Transverse colon (tissue), 4 donors: ENCODE data around the gene ACSL4. TPM values are rescaled to one million over a fixed set of nuclear protein-coding genes. Genes with fewer than 3 reads are reported as not detected.

ENCODE experiments used
- DNase-seq: peaks from one replicate; pipeline ENCODE4 v3.0.0-alpha.2; 2019
- H3K27ac ChIP-seq, 4 donors: fragments of 200-600 bp; sonication (generic); 2 replicates each; pipeline ENCODE4 v1.5.1; 2016 to 2018; ENCODE audit warnings: inconsistent platforms in 4 of 4
- H3K27me3 ChIP-seq: fragments of 200-600 bp; sonication (generic); 2 replicates; pipeline ENCODE4 v1.5.1; 2017; ENCODE audit warnings: inconsistent platforms
- H3K36me3 ChIP-seq, 4 donors: fragments of 200-600 bp; sonication (generic); 2 replicates each; pipeline ENCODE4 v1.5.1; 2017 to 2019; ENCODE audit warnings: inconsistent platforms in 4 of 4
- H3K4me1 ChIP-seq, 4 donors: fragments of 200-600 bp; sonication (generic); 2 replicates each; pipeline ENCODE4 v1.5.1; 2017 to 2020; ENCODE audit warnings: inconsistent platforms in 4 of 4
- H3K4me3 ChIP-seq, 4 donors: fragments of 200-600 bp; sonication (generic); 1 replicate in 1 of 4; 2 replicates in 3 of 4; pipeline versions ENCODE4 v1.5.1 to v1.6.1; 2017 to 2019; ENCODE audit warnings: inconsistent platforms in 4 of 4
- H3K9me3 ChIP-seq, 2 donors: fragments of 200-600 bp; sonication (generic); 2 replicates each; pipeline ENCODE4 v1.5.1; 2017 to 2019; ENCODE audit warnings: inconsistent platforms in 2 of 2
- EP300 ChIP-seq: sonication (generic); formaldehyde crosslinking; IDR thresholded peaks from one replicate; pipeline ENCODE4 v1.6.1; 2017; ENCODE audit warnings: antibody characterized with exemption, low read depth
- POLR2A ChIP-seq: fragments of 450-650 bp; IDR thresholded peaks from one replicate; pipeline ENCODE4 v1.6.1; 2016; ENCODE audit warnings: antibody characterized with exemption, mild to moderate bottlenecking, moderate library complexity
- POLR2AphosphoS5 ChIP-seq, 3 donors: sonication (generic); formaldehyde crosslinking; IDR thresholded peaks; one replicate each; pipeline ENCODE4 v1.6.1; 2016; ENCODE audit warnings: antibody characterized with exemption in 3 of 3
- WGBS, 2 donors: methylation state at CpG; one replicate each; pipeline ENCODE4 v1.1.5; 2018; ENCODE audit warnings: low coverage in 1 of 2; 5-methylcytosine and 5-hydroxymethylcytosine counted together
- in situ Hi-C, 4 donors: fragments of 200-750 bp; cut with MboI; loops; one replicate each; pipeline versions ENCODE4 v1.15.0 to v1.15.1; 2017; ENCODE audit warnings: low sequenced_read_pairs in 3 of 4, low pct_ligation_motif_present in 1 of 4, low pct_unique_long_range_greater_than_20kb in 1 of 4
- intact Hi-C: fragments of 100-400 bp; cut with DNase I; formaldehyde crosslinking; loops from one replicate; pipeline ENCODE4 v1.15.1; 2023; ENCODE audit warnings: low total_unique reads
- small RNA-seq, 4 donors: library from RNA; depleted of rRNA; stranded (forward); fragments of <200 nt; gene quantifications; one replicate each; pipeline ENCODE3, GENCODE V24; 2016
- total RNA-seq, 4 donors: library from RNA; depleted of rRNA; stranded (reverse); fragments of >200 nt; gene quantifications; one replicate each; pipeline ENCODE4 v1.1.0, GENCODE V29; 2016
- TF ChIP-seq, protein P1 (sequence below), 5 experiments: fragments of 200-600 bp in 3 of 5; fragments of 450-650 bp in 2 of 5; sonication (generic) in 3 of 5; IDR thresholded peaks; 1 replicate in 2 of 5; 2 replicates in 3 of 5; pipeline ENCODE4 v1.5.1; 2016 to 2017; ENCODE audit warnings: antibody characterized with exemption in 5 of 5, inconsistent platforms in 3 of 5, mild to moderate bottlenecking in 2 of 5, moderate library complexity in 1 of 5

The ACSL4 gene
- total RNA-seq, 4 donors from 2014 or later = 8.2 to 20.8 (median 9.6) TPM

GRCh38 chrX:109596015-109596414, 137.0 kb downstream of the ACSL4 start:
- in situ Hi-C loops = no loop called here

More at GRCh38 chrX:109596015-109596414, 137.0 kb downstream of the ACSL4 start:
- intact Hi-C loops = no loop called here
- Histone ChIP-seq H3K36me3 (no peaks in the 10 kb centered on the region), H3K4me3 (no peak overlapping the region), H3K27me3 (no peaks in the 10 kb centered on the region), H3K9me3 (no peaks in the 10 kb centered on the region), H3K4me1 (no peaks in the 10 kb centered on the region), H3K27ac (no peak overlapping the region)
- no peak for DNase-seq
- TF ChIP-seq, protein P1, sequence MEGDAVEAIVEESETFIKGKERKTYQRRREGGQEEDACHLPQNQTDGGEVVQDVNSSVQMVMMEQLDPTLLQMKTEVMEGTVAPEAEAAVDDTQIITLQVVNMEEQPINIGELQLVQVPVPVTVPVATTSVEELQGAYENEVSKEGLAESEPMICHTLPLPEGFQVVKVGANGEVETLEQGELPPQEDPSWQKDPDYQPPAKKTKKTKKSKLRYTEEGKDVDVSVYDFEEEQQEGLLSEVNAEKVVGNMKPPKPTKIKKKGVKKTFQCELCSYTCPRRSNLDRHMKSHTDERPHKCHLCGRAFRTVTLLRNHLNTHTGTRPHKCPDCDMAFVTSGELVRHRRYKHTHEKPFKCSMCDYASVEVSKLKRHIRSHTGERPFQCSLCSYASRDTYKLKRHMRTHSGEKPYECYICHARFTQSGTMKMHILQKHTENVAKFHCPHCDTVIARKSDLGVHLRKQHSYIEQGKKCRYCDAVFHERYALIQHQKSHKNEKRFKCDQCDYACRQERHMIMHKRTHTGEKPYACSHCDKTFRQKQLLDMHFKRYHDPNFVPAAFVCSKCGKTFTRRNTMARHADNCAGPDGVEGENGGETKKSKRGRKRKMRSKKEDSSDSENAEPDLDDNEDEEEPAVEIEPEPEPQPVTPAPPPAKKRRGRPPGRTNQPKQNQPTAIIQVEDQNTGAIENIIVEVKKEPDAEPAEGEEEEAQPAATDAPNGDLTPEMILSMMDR (IDR thresholded peaks at IDR 0.05) = no peak
- no peak for TF ChIP-seq EP300
- TF ChIP-seq POLR2A = no peak
- TF ChIP-seq POLR2AphosphoS5 (IDR thresholded peaks at IDR 0.05) = no peak
- 73 to 82% methylated on average over 2 to 3 of the region's 3 CpGs for WGBS, 2 donors

Small RNA genes within 50 kb of the gene (small RNA-seq; reads per million reads assigned to genes)
- 0 reads per million in 4 donors for gene AL118496.2
- gene RF00019 = 0 reads per million in 4 donors

Other genes starting within 250 kb of the ACSL4 start
- gene NXT2, start 196.4 kb downstream of the ACSL4 start, total RNA-seq = 10 to 100 TPM in 1 of 4 donors, 1 to 10 TPM in 2, not detected in 1; 5.2 to 13.5 (median 8.9) TPM
- gene KCNE5, start 108.1 kb downstream of the ACSL4 start, total RNA-seq = not detected